Osteocyte (in vitro differentiated cells): ENCODE measurements around the gene FAM193B. TPM values are rescaled to one million over a fixed set of nuclear protein-coding genes. Genes with fewer than 3 reads are reported as not detected.

Experiments used
- DNase-seq: peaks from one replicate; pipeline ENCODE4 v3.0.0; 2021; ENCODE audit warnings: mixed read lengths; ENCODE audit not compliant: unreplicated experiment; ENCODE audit errors: extremely low spot score
- H3K27ac Mint-ChIP-seq: one replicate; pipeline ENCODE4 v1.8.0; 2021; ENCODE audit warnings: mild to moderate bottlenecking, mixed read lengths; ENCODE audit not compliant: unreplicated experiment
- H3K27me3 Mint-ChIP-seq: one replicate; pipeline ENCODE4 v1.8.0; 2021; ENCODE audit warnings: mixed read lengths; ENCODE audit not compliant: unreplicated experiment
- H3K36me3 Mint-ChIP-seq: one replicate; pipeline ENCODE4 v1.8.0; 2021; ENCODE audit warnings: mixed read lengths; ENCODE audit not compliant: unreplicated experiment
- H3K4me1 Mint-ChIP-seq: one replicate; pipeline ENCODE4 v1.8.0; 2021; ENCODE audit warnings: mixed read lengths; ENCODE audit not compliant: unreplicated experiment
- H3K4me3 Mint-ChIP-seq: one replicate; pipeline ENCODE4 v1.8.0; 2021; ENCODE audit warnings: mild to moderate bottlenecking, moderate library complexity, mixed read lengths; ENCODE audit not compliant: unreplicated experiment
- H3K9me3 Mint-ChIP-seq: one replicate; pipeline ENCODE4 v1.8.0; 2021; ENCODE audit warnings: mixed read lengths; ENCODE audit not compliant: unreplicated experiment
- long read RNA-seq: library from polyadenylated mRNA; unstranded; transcript quantifications from one replicate; pipeline ENCODE4 v2.0.0, GENCODE V29; 2021
- total RNA-seq: library from RNA; stranded (reverse); gene quantifications from 2 replicates; pipeline ENCODE4 v1.2.1, GENCODE V29; 2021
- TF ChIP-seq, protein P1 (sequence below): fragments of 200-600 bp; sonication (generic); IDR thresholded peaks from 2 replicates; pipeline ENCODE4 v1.5.0; 2021; ENCODE audit warnings: antibody characterized with exemption, mild to moderate bottlenecking, moderate library complexity

Gene FAM193B
- total RNA-seq = 82.0 and 97.2 TPM in 2 replicates
- long read RNA-seq, partial matches to known transcripts = 3 of 6 reads
- long read RNA-seq, other reads (novel, unspliced or antisense) = 2 of 6 reads

DNA sequence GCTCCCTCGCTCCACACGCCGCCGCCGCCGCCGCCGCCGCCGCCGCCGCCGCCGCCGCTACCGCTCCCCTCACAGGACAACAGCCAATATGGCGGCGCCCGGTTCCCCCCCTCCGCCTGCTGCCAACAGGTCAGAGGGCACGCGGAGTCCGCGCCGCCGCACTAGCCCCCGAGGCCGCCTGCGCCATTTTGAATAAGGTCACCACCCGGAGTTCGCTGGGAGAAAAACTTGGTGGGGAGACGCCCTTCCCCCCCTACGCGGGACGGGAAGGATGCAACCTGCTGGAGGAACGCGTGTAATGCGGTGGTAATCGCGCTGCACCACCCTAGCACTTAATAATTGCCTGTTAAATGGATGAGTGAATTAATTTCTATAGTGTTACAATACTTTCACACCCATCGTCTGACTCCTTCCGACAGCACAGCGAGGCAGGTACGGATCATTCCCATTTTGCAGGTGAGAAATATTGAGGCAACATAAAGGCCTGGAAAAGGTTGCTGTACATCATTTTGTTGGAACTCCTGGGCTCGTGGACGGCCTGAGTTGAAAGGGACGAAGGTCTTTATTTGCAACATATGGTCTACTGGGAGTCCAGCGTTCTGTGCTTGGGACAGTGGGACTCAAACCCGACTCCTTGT is at the start of gene FAM193B:
TSS of gene FAM193B (minus strand) at position 90 of the 638 bp plus-strand sequence. CDS start 105 bp downstream, outside the sequence.
- peak; percentile 98 for DNase-seq
- H3K27me3 Mint-ChIP-seq = no peaks in the 10 kb centered on the region
- TF ChIP-seq, protein P1, sequence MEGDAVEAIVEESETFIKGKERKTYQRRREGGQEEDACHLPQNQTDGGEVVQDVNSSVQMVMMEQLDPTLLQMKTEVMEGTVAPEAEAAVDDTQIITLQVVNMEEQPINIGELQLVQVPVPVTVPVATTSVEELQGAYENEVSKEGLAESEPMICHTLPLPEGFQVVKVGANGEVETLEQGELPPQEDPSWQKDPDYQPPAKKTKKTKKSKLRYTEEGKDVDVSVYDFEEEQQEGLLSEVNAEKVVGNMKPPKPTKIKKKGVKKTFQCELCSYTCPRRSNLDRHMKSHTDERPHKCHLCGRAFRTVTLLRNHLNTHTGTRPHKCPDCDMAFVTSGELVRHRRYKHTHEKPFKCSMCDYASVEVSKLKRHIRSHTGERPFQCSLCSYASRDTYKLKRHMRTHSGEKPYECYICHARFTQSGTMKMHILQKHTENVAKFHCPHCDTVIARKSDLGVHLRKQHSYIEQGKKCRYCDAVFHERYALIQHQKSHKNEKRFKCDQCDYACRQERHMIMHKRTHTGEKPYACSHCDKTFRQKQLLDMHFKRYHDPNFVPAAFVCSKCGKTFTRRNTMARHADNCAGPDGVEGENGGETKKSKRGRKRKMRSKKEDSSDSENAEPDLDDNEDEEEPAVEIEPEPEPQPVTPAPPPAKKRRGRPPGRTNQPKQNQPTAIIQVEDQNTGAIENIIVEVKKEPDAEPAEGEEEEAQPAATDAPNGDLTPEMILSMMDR = peak; percentile 30
- peak within 1 kb of the TSS; percentile 87 for H3K4me3 Mint-ChIP-seq
- H3K36me3 Mint-ChIP-seq = peaks cover 7% of the 10 kb centered on the region
- no peaks in the 10 kb centered on the region for H3K9me3 Mint-ChIP-seq
- H3K4me1 Mint-ChIP-seq = peaks cover 32% of the 10 kb centered on the region
- peak within 1 kb of the TSS; percentile 56 for H3K27ac Mint-ChIP-seq

DNA sequence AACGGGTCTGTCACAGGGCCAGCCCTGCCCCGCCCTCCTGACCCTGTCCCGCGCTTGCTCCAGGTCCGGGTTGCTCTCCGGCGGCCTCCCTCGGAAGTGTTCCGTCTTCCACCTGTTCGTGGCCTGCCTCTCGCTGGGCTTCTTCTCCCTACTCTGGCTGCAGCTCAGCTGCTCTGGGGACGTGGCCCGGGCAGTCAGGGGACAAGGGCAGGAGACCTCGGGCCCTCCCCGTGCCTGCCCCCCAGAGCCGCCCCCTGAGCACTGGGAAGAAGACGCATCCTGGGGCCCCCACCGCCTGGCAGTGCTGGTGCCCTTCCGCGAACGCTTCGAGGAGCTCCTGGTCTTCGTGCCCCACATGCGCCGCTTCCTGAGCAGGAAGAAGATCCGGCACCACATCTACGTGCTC is 49.8 kb upstream of the FAM193B start:
- H3K36me3 Mint-ChIP-seq = peaks cover 2% of the 10 kb centered on the region
- H3K27me3 Mint-ChIP-seq = no peaks in the 10 kb centered on the region
- H3K4me3 Mint-ChIP-seq = no peak overlapping the region
- H3K9me3 Mint-ChIP-seq = no peaks in the 10 kb centered on the region
- TF ChIP-seq, protein P1 = no peak
- H3K4me1 Mint-ChIP-seq = peaks cover 26% of the 10 kb centered on the region
- DNase-seq = no peak
- H3K27ac Mint-ChIP-seq = no peak overlapping the region

DNA sequence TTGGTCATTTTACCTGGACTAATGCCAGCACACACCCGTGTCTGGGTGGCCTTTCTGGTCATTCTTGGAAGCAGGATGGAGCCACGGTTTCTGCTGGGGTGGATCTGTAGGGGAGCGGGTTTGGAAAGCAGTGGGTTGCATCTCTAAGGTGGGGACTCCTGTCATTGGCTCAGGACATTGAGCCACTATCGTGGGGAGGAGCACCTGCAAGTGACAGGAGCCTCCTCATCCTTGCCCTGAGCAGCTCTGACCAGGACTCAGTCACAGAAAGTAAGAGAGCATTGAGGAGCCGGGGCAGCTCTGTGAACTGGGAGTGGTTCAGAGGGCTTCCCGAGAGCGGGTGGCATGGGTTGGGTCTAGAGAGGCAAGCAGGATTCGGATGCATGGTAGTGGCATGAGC is 49.3 kb upstream of the FAM193B start:
- H3K27me3 Mint-ChIP-seq = no peaks in the 10 kb centered on the region
- no peak overlapping the region for H3K27ac Mint-ChIP-seq
- H3K9me3 Mint-ChIP-seq = no peaks in the 10 kb centered on the region
- peaks cover 29% of the 10 kb centered on the region for H3K4me1 Mint-ChIP-seq
- no peak for DNase-seq
- TF ChIP-seq, protein P1 = no peak
- H3K4me3 Mint-ChIP-seq = no peak overlapping the region
- H3K36me3 Mint-ChIP-seq = peaks cover 2% of the 10 kb centered on the region

DNA sequence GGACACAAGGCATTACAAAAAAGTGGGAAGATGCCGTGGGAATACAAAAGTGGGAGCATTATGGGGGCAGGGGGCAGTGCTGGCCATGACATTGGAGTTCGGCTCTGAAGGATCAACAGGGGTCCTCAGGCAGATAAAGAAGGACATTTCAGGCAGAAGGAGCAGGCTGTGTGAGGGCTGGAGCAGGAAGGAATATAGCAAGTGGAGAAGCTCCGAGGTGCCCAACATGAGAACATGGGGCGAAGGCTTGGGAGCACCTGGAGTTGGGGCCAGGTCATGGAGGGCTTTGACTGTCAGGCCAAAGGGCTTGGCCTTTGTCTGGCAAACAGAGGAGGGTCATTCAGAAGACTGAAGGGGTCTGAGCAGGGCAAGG is 48.1 kb upstream of the FAM193B start:
- Mint-ChIP-seq H3K27ac (peak overlapping the region; percentile 7), H3K9me3 (no peaks in the 10 kb centered on the region)

More for the DNA sequence above, 48.1 kb upstream of the FAM193B start:
- DNase-seq = no peak
- peaks cover 26% of the 10 kb centered on the region for H3K4me1 Mint-ChIP-seq
- TF ChIP-seq, protein P1 = no peak
- H3K4me3 Mint-ChIP-seq = no peak overlapping the region
- H3K27me3 Mint-ChIP-seq = no peaks in the 10 kb centered on the region
- peaks cover 2% of the 10 kb centered on the region for H3K36me3 Mint-ChIP-seq
